A673 (cell line): ENCODE data around the gene ANO2. TPM values are rescaled to one million over a fixed set of nuclear protein-coding genes. Genes with fewer than 3 reads are reported as not detected.

Source experiments
- BruUV-seq: library from RNA; stranded (reverse); fragments of 400-500 nt; replicated peaks from 2 replicates; lab custom pipeline; 2021; lab: Mats Ljungman, UMichigan
- CTCF ChIA-PET: fragments of 300-600 bp; sonication (Branson Sonifier 250); formaldehyde crosslinking; loops from one replicate; lab custom pipeline; 2022; ENCODE audit warnings: antibody characterized with exemption; lab: Charles Lee
- POLR2A ChIA-PET: fragments of 300-600 bp; sonication (Branson Sonifier 250); formaldehyde crosslinking; loops from one replicate; lab custom pipeline; 2022; ENCODE audit warnings: antibody characterized with exemption; ENCODE audit not compliant: low non-redundant PET; lab: Charles Lee
- DNase-seq: peaks from one replicate; pipeline ENCODE4 v3.0.0-alpha.2; 2015; ENCODE audit warnings: low spot score
- H3K27ac ChIP-seq: fragments of 200-600 bp; sonication (generic); 2 replicates; pipeline ENCODE4 v1.5.1; 2016; ENCODE audit warnings: mixed run types, low read depth, mild to moderate bottlenecking, mixed read lengths, antibody characterized with exemption, low read length; ENCODE audit not compliant: poor library complexity, severe bottlenecking
- H3K27me3 ChIP-seq: fragments of 200-600 bp; sonication (generic); replicated peaks from 2 replicates; pipeline ENCODE4 v1.6.1; 2017; ENCODE audit warnings: mixed run types, low read depth, mild to moderate bottlenecking, mixed read lengths, antibody characterized with exemption, low read length; ENCODE audit not compliant: insufficient read depth, poor library complexity
- H3K36me3 ChIP-seq: fragments of 200-600 bp; sonication (generic); 2 replicates; pipeline ENCODE4 v1.6.1; 2016; ENCODE audit warnings: mixed run types, mild to moderate bottlenecking, mixed read lengths, antibody characterized with exemption, low read length; ENCODE audit not compliant: insufficient read depth, poor library complexity, severe bottlenecking
- H3K4me1 ChIP-seq: fragments of 200-600 bp; sonication (generic); 2 replicates; pipeline ENCODE4 v1.6.1; 2017; ENCODE audit warnings: mixed run types, mild to moderate bottlenecking, mixed read lengths, antibody characterized with exemption, low read length; ENCODE audit not compliant: insufficient read depth, poor library complexity, severe bottlenecking
- H3K4me3 ChIP-seq: fragments of 200-600 bp; sonication (generic); 2 replicates; pipeline ENCODE4 v1.5.1; 2016; ENCODE audit warnings: low read depth, mixed run types, mild to moderate bottlenecking, mixed read lengths, low read length; ENCODE audit not compliant: poor library complexity, severe bottlenecking
- H3K9me3 ChIP-seq: fragments of 200-600 bp; sonication (generic); 2 replicates; pipeline ENCODE4 v1.6.1; 2016; ENCODE audit warnings: mixed run types, low read depth, mild to moderate bottlenecking, mixed read lengths, antibody characterized with exemption, low read length; ENCODE audit not compliant: poor library complexity, severe bottlenecking
- EZH2 ChIP-seq: fragments of 200-600 bp; sonication (generic); IDR thresholded peaks from 2 replicates; pipeline ENCODE4 v1.6.1; 2017; ENCODE audit warnings: borderline replicate concordance, low read depth, mild to moderate bottlenecking, mixed read lengths, antibody characterized with exemption, low read length; ENCODE audit not compliant: poor library complexity, severe bottlenecking
- intact Hi-C: fragments of 100-400 bp; cut with micrococcal nuclease; formaldehyde crosslinking; loops from one replicate; pipeline ENCODE4 v1.10.0; 2022; ENCODE audit not compliant: unreplicated experiment
- total RNA-seq: library from RNA; stranded (reverse); gene quantifications from 2 replicates; pipeline ENCODE4 v1.2.3, GENCODE V29; 2021
- TF ChIP-seq, protein P1 (sequence below): fragments of 300-800, 200-600 bp; sonication (generic); conservative IDR thresholded peaks from 2 replicates; pipeline ENCODE4 v1.5.1; 2017; ENCODE audit warnings: low read depth, mild to moderate bottlenecking, antibody characterized with exemption, low read length, moderate library complexity, mixed read lengths

The ANO2 gene
- total RNA-seq, 1 experiment from 2014 or later = not detected

- Histone ChIP-seq H3K4me1 (no peaks in the 10 kb centered on the region), H3K9me3 (no peaks in the 10 kb centered on the region), H3K27ac (no peak overlapping the region), H3K4me3 (no peak overlapping the region), H3K27me3 (peaks cover 43% of the 10 kb centered on the region), H3K36me3 (no peaks in the 10 kb centered on the region)
- TF ChIP-seq, protein P1, sequence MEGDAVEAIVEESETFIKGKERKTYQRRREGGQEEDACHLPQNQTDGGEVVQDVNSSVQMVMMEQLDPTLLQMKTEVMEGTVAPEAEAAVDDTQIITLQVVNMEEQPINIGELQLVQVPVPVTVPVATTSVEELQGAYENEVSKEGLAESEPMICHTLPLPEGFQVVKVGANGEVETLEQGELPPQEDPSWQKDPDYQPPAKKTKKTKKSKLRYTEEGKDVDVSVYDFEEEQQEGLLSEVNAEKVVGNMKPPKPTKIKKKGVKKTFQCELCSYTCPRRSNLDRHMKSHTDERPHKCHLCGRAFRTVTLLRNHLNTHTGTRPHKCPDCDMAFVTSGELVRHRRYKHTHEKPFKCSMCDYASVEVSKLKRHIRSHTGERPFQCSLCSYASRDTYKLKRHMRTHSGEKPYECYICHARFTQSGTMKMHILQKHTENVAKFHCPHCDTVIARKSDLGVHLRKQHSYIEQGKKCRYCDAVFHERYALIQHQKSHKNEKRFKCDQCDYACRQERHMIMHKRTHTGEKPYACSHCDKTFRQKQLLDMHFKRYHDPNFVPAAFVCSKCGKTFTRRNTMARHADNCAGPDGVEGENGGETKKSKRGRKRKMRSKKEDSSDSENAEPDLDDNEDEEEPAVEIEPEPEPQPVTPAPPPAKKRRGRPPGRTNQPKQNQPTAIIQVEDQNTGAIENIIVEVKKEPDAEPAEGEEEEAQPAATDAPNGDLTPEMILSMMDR = no peak
- no peak for TF ChIP-seq EZH2
- CTCF ChIA-PET = no interaction called here
- BruUV-seq = no TSS peak
- DNase-seq = no peak
- POLR2A ChIA-PET = no interaction called here
- intact Hi-C loops = no loop called here
These were observed 410.4 kb downstream of the ANO2 start for GRCh38 chr12:5534426-5535199.

DNA sequence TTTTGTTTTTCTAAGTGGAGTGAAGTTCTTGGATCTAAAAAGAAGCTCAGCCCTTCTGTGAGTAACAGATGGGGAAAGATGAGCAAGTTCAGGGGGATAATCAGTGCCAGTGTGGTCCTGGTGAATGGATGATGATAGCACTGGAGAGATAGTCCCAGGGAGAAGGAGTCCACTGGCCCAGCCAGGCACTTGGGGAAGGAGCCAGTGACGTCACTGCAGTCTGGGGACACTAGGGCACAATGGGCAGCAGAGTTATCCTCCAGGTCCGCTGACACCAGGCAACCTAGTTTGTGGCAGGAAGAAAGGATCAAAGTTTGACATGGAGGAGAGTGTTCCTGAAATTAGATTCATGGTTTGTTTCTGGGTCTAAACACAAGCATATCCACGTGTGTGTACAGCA lies 411.7 kb downstream of the ANO2 start:
- no peaks in the 10 kb centered on the region for H3K9me3 ChIP-seq
- H3K4me3 ChIP-seq = no peak overlapping the region
- H3K27me3 ChIP-seq = peaks cover 48% of the 10 kb centered on the region
- intact Hi-C loops = no loop called here
- no peak for DNase-seq
- ChIA-PET CTCF (no interaction called here), POLR2A (no interaction called here)
- H3K36me3 ChIP-seq = no peaks in the 10 kb centered on the region
- TF ChIP-seq, protein P1 = no peak
- TF ChIP-seq EZH2 = no peak
- no peaks in the 10 kb centered on the region for H3K4me1 ChIP-seq
- no TSS peak for BruUV-seq
- H3K27ac ChIP-seq = no peak overlapping the region

- Histone ChIP-seq H3K4me3 (no peak overlapping the region), H3K4me1 (no peaks in the 10 kb centered on the region), H3K9me3 (no peaks in the 10 kb centered on the region), H3K36me3 (no peaks in the 10 kb centered on the region), H3K27ac (no peak overlapping the region), H3K27me3 (peaks cover 46% of the 10 kb centered on the region)
- POLR2A ChIA-PET = no interaction called here
- no peak for DNase-seq
- intact Hi-C loops = no loop called here
- CTCF ChIA-PET = no interaction called here
- no TSS peak for BruUV-seq
- TF ChIP-seq, protein P1 = no peak
- no peak for TF ChIP-seq EZH2
These were observed 419.2 kb downstream of the ANO2 start for GRCh38 chr12:5525783-5526367.
